Spleen (tissue), 11 donors: ENCODE data around the gene METTL23. TPM values are rescaled to one million over a fixed set of nuclear protein-coding genes. Genes with fewer than 3 reads are reported as not detected.
A peak's percentile ranks its signal among the peaks of the same experiment; 100 is the strongest.
"Not testable (repeated sequence)": the region's sequence is repeated elsewhere in the genome, so short reads cannot be mapped to it uniquely, and the experiment has no call there.

Source experiments
- DNase-seq: peaks from one replicate; pipeline ENCODE4 v3.0.0-alpha.2; 2020
- H3K27ac ChIP-seq, 8 donors: fragments of 200-600 bp; sonication (generic) in 7 of 8; 1 replicate in 4 of 8; 2 replicates in 4 of 8; pipeline versions ENCODE4 v1.5.0 to v1.8.0; 2016 to 2021; ENCODE audit warnings: inconsistent platforms in 4 of 8, mild to moderate bottlenecking in 4 of 8, moderate library complexity in 1 of 8
- H3K27me3 ChIP-seq, 7 donors: fragments of 200-600 bp; sonication (generic) in 6 of 7; replicated peaks in 1 of 7; 1 replicate in 4 of 7; 2 replicates in 3 of 7; pipeline versions ENCODE4 v1.5.0 to v1.8.0; 2016 to 2021; ENCODE audit warnings: inconsistent platforms in 3 of 7, mild to moderate bottlenecking in 1 of 7
- H3K36me3 ChIP-seq, 6 donors: fragments of 200-600 bp; sonication (generic) in 5 of 6; 1 replicate in 4 of 6; 2 replicates in 2 of 6; pipeline versions ENCODE4 v1.5.0 to v1.8.0; 2016 to 2021; ENCODE audit warnings: inconsistent platforms in 2 of 6
- H3K4me1 ChIP-seq, 6 donors: fragments of 200-600 bp; sonication (generic) in 5 of 6; 1 replicate in 3 of 6; 2 replicates in 3 of 6; pipeline versions ENCODE4 v1.5.0 to v1.8.0; 2016 to 2021; ENCODE audit warnings: inconsistent platforms in 3 of 6
- H3K4me3 ChIP-seq, 8 donors: fragments of 200-600 bp; sonication (generic) in 7 of 8; 1 replicate in 4 of 8; 2 replicates in 4 of 8; pipeline versions ENCODE4 v1.5.0 to v1.8.0; 2016 to 2021; ENCODE audit warnings: inconsistent platforms in 4 of 8, mild to moderate bottlenecking in 4 of 8, moderate library complexity in 2 of 8
- H3K9me3 ChIP-seq, 8 donors: fragments of 200-600 bp; sonication (generic) in 7 of 8; 1 replicate in 4 of 8; 2 replicates in 4 of 8; pipeline versions ENCODE4 v1.5.0 to v1.8.0; 2016 to 2021; ENCODE audit warnings: inconsistent platforms in 4 of 8
- POLR2A ChIP-seq, 3 donors: fragments of 450-650 bp; IDR thresholded peaks; one replicate each; pipeline ENCODE4 v1.5.1; 2017; ENCODE audit warnings: antibody characterized with exemption in 3 of 3, mild to moderate bottlenecking in 1 of 3
- POLR2AphosphoS5 ChIP-seq, 3 donors: sonication (generic); formaldehyde crosslinking; IDR thresholded peaks; one replicate each; pipeline ENCODE4 v1.5.1; 2017; ENCODE audit warnings: antibody characterized with exemption in 3 of 3
- WGBS, 5 donors: extraction: QIAGEN DNeasy Blood & Tissue Kit in 3 of 5; methylation state at CpG; one replicate each; pipeline versions ENCODE4 v1.1.5 to v1.1.7; 2013 to 2018; 5-methylcytosine and 5-hydroxymethylcytosine counted together
- intact Hi-C: fragments of 100-400 bp; cut with DNase I; formaldehyde crosslinking; loops from one replicate; pipeline ENCODE4 v1.15.0; 2023; ENCODE audit warnings: low total_unique reads
- polyA plus RNA-seq, 3 donors: library from polyadenylated mRNA; stranded (reverse); fragments of 200-250 nt; gene quantifications; one replicate each; pipeline ENCODE4 v1.2.1, GENCODE V29; 2013
- total RNA-seq, 7 donors: library from RNA; depleted of rRNA in 3 of 7; stranded (reverse); fragments of >200 nt in 3 of 7; fragmentation: NEBNext Ultra II Directional in 4 of 7; extraction: Animal tissue kit (Norgen Biotek cat#: 25700) in 4 of 7; gene quantifications; one replicate each; pipeline versions ENCODE4 v1.1.0 to v1.2.1, GENCODE V29; 2016 to 2021
- TF ChIP-seq, protein P1 (sequence below), 11 experiments: fragments of 200-600 bp in 7 of 11; fragments of 450-650 bp in 4 of 11; sonication (generic) in 4 of 11; IDR thresholded peaks in 8 of 11; conservative IDR thresholded peaks in 3 of 11; 1 replicate in 7 of 11; 2 replicates in 4 of 11; pipeline versions ENCODE4 v1.4.0 to v1.8.0; 2016 to 2021; ENCODE audit warnings: antibody characterized with exemption in 11 of 11, inconsistent platforms in 4 of 11, mild to moderate bottlenecking in 1 of 11
- donor health status: healthy with polysubstance abuse.
- donor health status: DM: no; HTN: no; CAD: no; lungs with moderate emphysema.
- donor health status: DM: no; HTN: no; CAD: no.
- donor health status: Bipolar disorder and iron deficiency.
- donor health status: healthy.
- donor health status: DM: no; HTN: no; CAD: no.
- donor health status: DM: yes; HTN: yes; CAD: no.

METTL23 gene
- total and polyA plus RNA-seq, 10 donors: 35.8 to 72.7 (median 49.5) TPM

DNA sequence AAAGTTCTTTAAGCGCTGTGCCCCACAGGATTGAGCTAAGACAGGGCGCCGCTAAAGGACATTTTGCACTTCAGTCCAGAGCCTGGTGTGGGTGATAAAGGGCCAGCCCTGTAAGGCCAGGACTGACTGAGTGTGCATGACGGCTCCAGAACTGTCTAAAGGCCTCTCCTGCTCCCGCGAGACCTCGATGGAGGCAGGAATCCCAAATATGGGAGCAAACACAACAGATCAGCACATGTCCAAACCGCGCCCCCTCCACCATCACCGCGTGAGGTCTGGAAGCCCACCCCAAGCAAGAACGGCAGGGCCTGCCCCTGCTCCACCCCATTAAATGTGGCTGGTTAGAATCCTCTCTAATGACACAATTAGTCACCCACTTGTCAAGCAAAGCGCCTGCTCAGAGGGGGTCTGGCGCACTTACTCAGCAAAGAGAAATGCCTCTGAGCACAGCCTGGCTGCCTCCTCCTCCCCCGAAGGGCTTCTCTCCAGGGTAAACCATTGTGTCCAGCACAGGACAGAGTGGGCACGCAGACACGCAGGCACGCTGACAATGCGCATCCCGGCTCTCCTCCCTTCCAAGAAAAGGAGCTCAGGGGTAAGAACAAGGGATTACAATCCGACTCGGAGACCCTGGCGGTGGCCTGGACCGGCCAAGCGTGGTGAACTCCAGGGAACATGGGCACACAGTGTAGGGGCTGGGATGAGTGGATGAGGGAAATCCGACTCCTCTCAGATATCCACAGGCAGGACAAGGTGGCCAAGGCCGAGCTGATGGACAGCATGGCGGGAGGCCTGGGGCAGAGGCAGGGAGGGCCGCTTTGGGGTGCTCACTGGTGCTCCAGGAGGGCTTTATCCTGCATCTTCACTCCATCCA, 17.3 kb upstream of the METTL23 start:
- intact Hi-C loops: no loop called here
- H3K27ac ChIP-seq: peak overlapping the region; percentile 59 to 91 (median 85)
- H3K27me3 ChIP-seq: peaks cover 0 to 5% (median 0%) of the 10 kb centered on the region in 7 donors
- peak; percentile 53 to 74 (median 64) for TF ChIP-seq POLR2AphosphoS5 (IDR thresholded peaks at IDR 0.05)
- TF ChIP-seq, protein P1, sequence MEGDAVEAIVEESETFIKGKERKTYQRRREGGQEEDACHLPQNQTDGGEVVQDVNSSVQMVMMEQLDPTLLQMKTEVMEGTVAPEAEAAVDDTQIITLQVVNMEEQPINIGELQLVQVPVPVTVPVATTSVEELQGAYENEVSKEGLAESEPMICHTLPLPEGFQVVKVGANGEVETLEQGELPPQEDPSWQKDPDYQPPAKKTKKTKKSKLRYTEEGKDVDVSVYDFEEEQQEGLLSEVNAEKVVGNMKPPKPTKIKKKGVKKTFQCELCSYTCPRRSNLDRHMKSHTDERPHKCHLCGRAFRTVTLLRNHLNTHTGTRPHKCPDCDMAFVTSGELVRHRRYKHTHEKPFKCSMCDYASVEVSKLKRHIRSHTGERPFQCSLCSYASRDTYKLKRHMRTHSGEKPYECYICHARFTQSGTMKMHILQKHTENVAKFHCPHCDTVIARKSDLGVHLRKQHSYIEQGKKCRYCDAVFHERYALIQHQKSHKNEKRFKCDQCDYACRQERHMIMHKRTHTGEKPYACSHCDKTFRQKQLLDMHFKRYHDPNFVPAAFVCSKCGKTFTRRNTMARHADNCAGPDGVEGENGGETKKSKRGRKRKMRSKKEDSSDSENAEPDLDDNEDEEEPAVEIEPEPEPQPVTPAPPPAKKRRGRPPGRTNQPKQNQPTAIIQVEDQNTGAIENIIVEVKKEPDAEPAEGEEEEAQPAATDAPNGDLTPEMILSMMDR (IDR thresholded peaks at IDR 0.05 in 8 of 11, conservative IDR thresholded peaks at IDR 0.05 in 3 of 11): no peak
- TF ChIP-seq POLR2A (IDR thresholded peaks at IDR 0.05): no peak
- peaks cover 12 to 74% (median 47%) of the 10 kb centered on the region in 6 donors for H3K4me1 ChIP-seq
- H3K36me3 ChIP-seq: peaks cover 0 to 22% (median 10%) of the 10 kb centered on the region in 6 donors
- WGBS, 5 donors: 63 to 77% (median 67%) methylated on average over 14 to 29 of the region's 29 CpGs
- no peak for DNase-seq
- peak overlapping the region; percentile 22 to 69 (median 54) for H3K4me3 ChIP-seq
- H3K9me3 ChIP-seq: no peaks in the 10 kb centered on the region

DNA sequence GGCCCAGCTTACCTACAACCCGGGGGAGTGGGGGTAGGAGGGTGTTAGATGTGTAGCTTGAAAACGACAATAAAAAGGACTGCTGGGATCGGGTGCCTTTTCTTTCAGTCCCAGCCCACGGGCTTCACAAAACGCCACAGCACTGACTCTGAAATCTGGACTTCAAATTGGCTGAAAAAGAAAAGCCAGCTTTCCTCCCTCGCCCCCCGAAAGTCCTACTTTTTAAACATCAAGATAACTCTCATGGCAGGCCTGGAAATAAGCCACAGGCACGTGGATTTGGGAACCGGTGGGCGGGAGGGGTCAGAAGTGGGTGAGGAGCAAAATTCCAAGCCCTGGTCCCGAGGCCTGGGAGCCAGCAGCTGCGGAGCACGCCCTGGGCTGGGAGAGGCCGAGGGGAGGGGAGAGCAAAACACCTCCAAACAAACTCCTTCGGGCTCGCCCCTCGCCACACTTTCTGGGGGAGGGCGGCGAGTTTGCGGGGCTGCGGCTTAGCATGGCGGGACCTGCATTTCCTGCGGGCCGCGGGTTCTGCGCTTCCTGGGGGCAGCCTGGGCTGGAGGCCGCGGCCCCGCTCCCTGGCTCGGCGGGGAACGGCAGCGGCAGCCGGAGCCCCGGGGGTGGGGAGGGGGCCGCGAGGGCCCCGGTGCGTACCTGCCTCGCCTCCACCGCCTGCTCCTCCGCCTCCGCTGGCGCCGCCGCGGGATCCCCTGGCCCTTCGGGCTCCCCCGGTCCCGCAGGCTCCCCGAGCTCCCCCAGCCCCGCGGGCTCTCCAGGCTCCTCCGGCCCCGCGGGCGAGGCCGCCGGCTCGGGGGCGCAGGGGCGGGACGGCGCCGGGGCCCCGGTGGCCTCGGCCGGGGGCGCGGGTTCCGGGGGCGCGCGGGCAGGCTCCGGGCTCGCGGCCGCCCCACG, 16.4 kb upstream of the METTL23 start:
- peak overlapping the region; percentile 59 to 91 (median 85) for H3K27ac ChIP-seq
- H3K9me3 ChIP-seq, H3K27me3 ChIP-seq, intact Hi-C loops: not testable (repeated sequence)
- peak overlapping the region; percentile 22 to 69 (median 54) for H3K4me3 ChIP-seq
- peaks cover 20 to 80% (median 53%) of the 10 kb centered on the region in 6 donors for H3K4me1 ChIP-seq
- DNase-seq: peak; percentile 81
- peaks cover 0 to 27% (median 11%) of the 10 kb centered on the region in 6 donors for H3K36me3 ChIP-seq
- WGBS, 5 donors: 9 to 30% (median 14%) methylated on average over 14 to 50 of the region's 79 CpGs
- TF ChIP-seq POLR2AphosphoS5 (IDR thresholded peaks at IDR 0.05): peak in 2 of 3 donors; percentile 24 to 42

DNA sequence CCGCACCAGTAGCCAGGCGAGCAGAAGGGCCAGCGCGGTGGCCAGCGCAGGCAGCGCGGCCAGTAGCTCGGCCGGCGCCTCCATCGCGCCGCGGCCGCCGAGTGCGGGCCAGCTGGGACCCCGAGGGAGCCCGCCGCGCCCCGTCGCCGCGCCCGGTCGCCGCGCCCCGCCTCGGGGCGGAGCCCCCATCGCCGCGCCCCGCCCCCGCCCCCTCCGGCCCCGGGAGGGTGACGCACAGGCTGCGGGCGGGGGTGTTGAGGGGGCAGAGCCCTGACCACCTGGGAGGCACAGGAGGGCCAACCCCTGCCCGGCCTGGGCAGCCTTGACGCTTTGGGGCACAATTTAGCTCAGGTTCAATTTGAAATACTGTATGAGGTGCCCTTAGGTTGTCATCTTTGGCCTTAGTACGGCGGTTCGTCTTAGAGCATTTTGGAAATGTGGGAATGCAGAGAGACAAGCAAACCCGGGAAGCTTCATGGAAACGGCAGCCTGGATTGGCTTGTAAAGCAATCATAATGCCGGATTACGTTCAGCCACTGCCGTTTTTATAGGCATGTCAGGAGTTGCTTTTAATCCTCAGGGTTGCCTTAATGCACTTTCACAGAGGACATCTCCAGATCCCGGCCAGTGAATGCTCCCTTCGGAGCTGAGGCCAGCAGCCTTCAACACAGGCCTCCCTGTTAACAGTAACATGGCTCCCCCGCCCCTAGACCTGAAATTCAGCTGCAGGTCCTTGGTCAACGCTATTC, 15.6 kb upstream of the METTL23 start, which contains the start of gene MXRA7:
Gene MXRA7 (minus strand): TSS at position 103 of the 749 bp plus-strand sequence. CDS start 19 bp downstream, at position 84.
- peaks cover 0 to 36% (median 13%) of the 10 kb centered on the region in 6 donors for H3K36me3 ChIP-seq
- peak; percentile 90 for DNase-seq
- peak within 1 kb of the TSS; percentile 27 to 69 (median 54) for H3K4me3 ChIP-seq
- H3K27ac ChIP-seq: peak within 1 kb of the TSS; percentile 59 to 91 (median 85)
- WGBS, 5 donors: 7 to 38% (median 15%) methylated on average over 14 to 55 of the region's 56 CpGs
- H3K9me3 ChIP-seq: no peaks in the 10 kb centered on the region
- TF ChIP-seq, protein P1 (IDR thresholded peaks at IDR 0.05 in 8 of 11, conservative IDR thresholded peaks at IDR 0.05 in 3 of 11): no peak
- TF ChIP-seq POLR2AphosphoS5 (IDR thresholded peaks at IDR 0.05): peak; percentile 40 to 76 (median 71)
- intact Hi-C loops: no loop called here
- H3K27me3 ChIP-seq: peaks cover 0 to 5% (median 0%) of the 10 kb centered on the region in 7 donors
- H3K4me1 ChIP-seq: peaks cover 25 to 88% (median 58%) of the 10 kb centered on the region in 6 donors

DNA sequence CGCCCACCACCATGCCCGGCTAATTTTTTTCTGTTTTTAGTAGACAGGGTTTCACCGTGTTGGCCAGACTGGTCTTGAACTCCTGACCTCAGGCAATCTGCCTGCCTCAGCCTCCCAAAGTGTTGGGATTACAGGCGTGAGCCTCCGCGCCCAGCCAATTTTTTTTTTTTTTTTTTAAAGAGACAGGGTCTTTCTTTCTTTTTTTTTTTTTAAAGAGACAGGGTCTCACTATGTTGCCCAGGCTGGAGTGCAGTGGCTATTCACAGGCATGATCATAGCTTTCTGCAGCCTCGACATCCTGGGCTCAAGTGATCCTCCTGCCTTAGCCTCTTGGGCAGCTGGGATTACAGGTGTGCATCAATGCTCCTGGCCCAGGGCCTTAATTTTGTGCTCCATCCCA, 14.3 kb upstream of the METTL23 start:
- H3K9me3 ChIP-seq, H3K27me3 ChIP-seq, intact Hi-C loops, H3K4me3 ChIP-seq: not testable (repeated sequence)
- Histone ChIP-seq H3K27ac (peak overlapping the region in 5 of 8 donors; percentile 78 to 89 (median 80)), H3K36me3 (peaks cover 0 to 49% (median 25%) of the 10 kb centered on the region in 6 donors), H3K4me1 (peaks cover 25 to 92% (median 67%) of the 10 kb centered on the region in 6 donors)
- WGBS, 5 donors: 72 to 90% (median 75%) methylated on average over 7 of the region's 7 CpGs
- peak; percentile 23 for DNase-seq
